Right atrium auricular region (tissue), 2 donors: ENCODE data around the gene NTN4. TPM values are rescaled to one million over a fixed set of nuclear protein-coding genes. Genes with fewer than 3 reads are reported as not detected.

Experiments used
- DNase-seq: peaks from one replicate; pipeline ENCODE4 v3.0.0-alpha.2; 2019; ENCODE audit warnings: low spot score
- H3K27ac ChIP-seq, 2 donors: fragments of 200-600 bp; sonication (generic); 1 replicate in 1 of 2; 2 replicates in 1 of 2; pipeline ENCODE4 v1.5.1; 2016 to 2019
- H3K27me3 ChIP-seq, 2 donors: fragments of 200-600 bp; sonication (generic); one replicate each; pipeline versions ENCODE4 v1.5.1 to v1.6.0; 2017 to 2019
- H3K36me3 ChIP-seq: fragments of 200-600 bp; sonication (generic); one replicate; pipeline ENCODE4 v1.5.1; 2016
- H3K4me1 ChIP-seq, 2 donors: fragments of 200-600 bp; sonication (generic); one replicate each; pipeline versions ENCODE4 v1.5.1 to v1.6.0; 2017 to 2019
- H3K4me3 ChIP-seq, 2 donors: fragments of 200-600 bp; sonication (generic); 1 replicate in 1 of 2; 2 replicates in 1 of 2; pipeline ENCODE4 v1.5.1; 2017 to 2019; ENCODE audit warnings: mild to moderate bottlenecking in 1 of 2, moderate library complexity in 1 of 2
- H3K9me3 ChIP-seq, 2 donors: fragments of 200-600 bp; sonication (generic); one replicate each; pipeline ENCODE4 v1.5.1; 2019
- CTCF ChIP-seq, 2 donors: fragments of 200-600 bp; sonication (generic); IDR thresholded peaks; one replicate each; pipeline ENCODE4 v1.5.1; 2019; ENCODE audit warnings: antibody characterized with exemption in 2 of 2
- total RNA-seq, 2 donors: library from RNA; depleted of rRNA; stranded (reverse); fragments of >200 nt; gene quantifications; one replicate each; pipeline ENCODE4 v1.1.0, GENCODE V29; 2016

Gene NTN4
- total RNA-seq, 2 donors from 2014 or later = 69.0 to 85.3 TPM

GRCh38 chr12:95731519-95731958 is 59.0 kb downstream of the NTN4 start:
- H3K27ac ChIP-seq = no peak overlapping the region
- no peak overlapping the region for H3K4me3 ChIP-seq
- no peak for TF ChIP-seq CTCF (IDR thresholded peaks at IDR 0.05)
- no peaks in the 10 kb centered on the region for H3K27me3 ChIP-seq
- no peak for DNase-seq
- no peaks in the 10 kb centered on the region for H3K9me3 ChIP-seq
- H3K4me1 ChIP-seq = peaks cover 0 to 38% of the 10 kb centered on the region in 2 donors
- H3K36me3 ChIP-seq = no peaks in the 10 kb centered on the region

- peak overlapping the region in 1 of 2 donors; percentile 26 for H3K27ac ChIP-seq
- H3K9me3 ChIP-seq = no peaks in the 10 kb centered on the region
- no peaks in the 10 kb centered on the region for H3K36me3 ChIP-seq
- no peak for TF ChIP-seq CTCF (IDR thresholded peaks at IDR 0.05)
- no peak for DNase-seq
- H3K4me1 ChIP-seq = peaks cover 0 to 31% of the 10 kb centered on the region in 2 donors
- peaks cover 0 to 3% of the 10 kb centered on the region in 2 donors for H3K27me3 ChIP-seq
- no peak overlapping the region for H3K4me3 ChIP-seq
These were observed 60.1 kb downstream of the NTN4 start for GRCh38 chr12:95730457-95730856.

DNA sequence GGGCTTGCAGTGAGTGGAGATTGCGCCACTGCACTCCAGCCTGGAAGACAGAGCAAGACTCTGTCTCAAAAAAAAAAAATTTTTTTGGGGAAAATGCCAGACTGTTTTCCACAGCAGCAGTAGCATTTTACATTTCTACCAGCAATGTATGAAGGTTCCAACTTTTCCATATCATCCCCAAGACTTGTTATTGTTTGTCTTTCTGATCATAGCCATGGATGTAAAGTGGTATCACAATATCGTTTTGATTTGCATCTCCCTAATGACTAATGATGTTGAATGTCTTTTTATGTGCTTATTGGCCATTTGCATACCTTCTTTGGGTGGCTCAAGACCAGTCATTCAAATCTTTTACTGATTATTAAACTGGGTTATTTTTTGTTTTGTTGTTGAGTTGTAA is 63.7 kb downstream of the NTN4 start:
- TF ChIP-seq CTCF (IDR thresholded peaks at IDR 0.05) = no peak
- Histone ChIP-seq H3K4me1 (peaks cover 0 to 14% of the 10 kb centered on the region in 2 donors), H3K36me3 (no peaks in the 10 kb centered on the region), H3K4me3 (no peak overlapping the region), H3K9me3 (no peaks in the 10 kb centered on the region), H3K27me3 (peaks cover 0 to 3% of the 10 kb centered on the region in 2 donors), H3K27ac (no peak overlapping the region)
- DNase-seq = no peak

GRCh38 chr12:95724767-95725166 is 65.8 kb downstream of the NTN4 start:
- Histone ChIP-seq H3K36me3 (no peaks in the 10 kb centered on the region), H3K9me3 (no peaks in the 10 kb centered on the region), H3K27me3 (peaks cover 0 to 3% of the 10 kb centered on the region in 2 donors), H3K4me1 (peaks cover 0 to 7% of the 10 kb centered on the region in 2 donors), H3K27ac (no peak overlapping the region), H3K4me3 (no peak overlapping the region)
- no peak for TF ChIP-seq CTCF (IDR thresholded peaks at IDR 0.05)
- no peak for DNase-seq

- Histone ChIP-seq H3K9me3 (no peaks in the 10 kb centered on the region), H3K4me1 (peaks cover 0 to 9% of the 10 kb centered on the region in 2 donors), H3K27me3 (peaks cover 0 to 3% of the 10 kb centered on the region in 2 donors), H3K36me3 (no peaks in the 10 kb centered on the region), H3K4me3 (no peak overlapping the region), H3K27ac (no peak overlapping the region)
- no peak for TF ChIP-seq CTCF (IDR thresholded peaks at IDR 0.05)
- no peak for DNase-seq
These were observed 66.7 kb downstream of the NTN4 start for GRCh38 chr12:95723693-95724384.

GRCh38 chr12:95721320-95721719 is 69.2 kb downstream of the NTN4 start:
- Histone ChIP-seq H3K9me3 (no peaks in the 10 kb centered on the region), H3K36me3 (no peaks in the 10 kb centered on the region), H3K4me1 (peaks cover 0 to 20% of the 10 kb centered on the region in 2 donors), H3K27me3 (peaks cover 0 to 3% of the 10 kb centered on the region in 2 donors), H3K27ac (no peak overlapping the region), H3K4me3 (no peak overlapping the region)
- peak in 1 of 2 donors; percentile 31 for TF ChIP-seq CTCF (IDR thresholded peaks at IDR 0.05)
- no peak for DNase-seq
